ENCODE measurements around the gene CENPM.

Gene CENPM

GRCh38 chr22:41913842-41914534, 33.0 kb downstream of the CENPM start:
- DNase-seq (ENCODE audit: low read depth) = no peak

- DNase-seq (ENCODE audit: low read depth) = no peak
Measured at GRCh38 chr22:41913040-41913719, 33.8 kb downstream of the CENPM start.

GRCh38 chr22:41912338-41913039, 34.5 kb downstream of the CENPM start:
- DNase-seq (ENCODE audit: low read depth) = no peak

GRCh38 chr22:41911001-41911611, 35.8 kb downstream of the CENPM start:
- DNase-seq (ENCODE audit: low read depth) = no peak

GRCh38 chr22:41910050-41911000, 36.6 kb downstream of the CENPM start:
- DNase-seq (ENCODE audit: low read depth) = peak; percentile 9

- no peak for DNase-seq (ENCODE audit: low read depth)
Measured at GRCh38 chr22:41909310-41910049, 37.5 kb downstream of the CENPM start.

- DNase-seq (ENCODE audit: low read depth) = no peak
Measured at GRCh38 chr22:41908411-41909309, 38.3 kb downstream of the CENPM start.

GRCh38 chr22:41907436-41908401, 39.2 kb downstream of the CENPM start:
- DNase-seq (ENCODE audit: low read depth) = no peak

GRCh38 chr22:41906822-41907221, 40.1 kb downstream of the CENPM start:
- no peak for DNase-seq (ENCODE audit: low read depth)

- DNase-seq (ENCODE audit: low read depth) = no peak
Measured at GRCh38 chr22:41905411-41906202, 41.3 kb downstream of the CENPM start.

- no peak for DNase-seq (ENCODE audit: low read depth)
Measured at GRCh38 chr22:41904450-41905410, 42.2 kb downstream of the CENPM start.

GRCh38 chr22:41902932-41903421, 44.0 kb downstream of the CENPM start:
- no peak for DNase-seq (ENCODE audit: low read depth)

- no peak for DNase-seq (ENCODE audit: low read depth)
Measured at GRCh38 chr22:41902016-41902415, 44.9 kb downstream of the CENPM start.

GRCh38 chr22:41900652-41901312, 46.2 kb downstream of the CENPM start:
- no peak for DNase-seq (ENCODE audit: low read depth)

- no peak for DNase-seq (ENCODE audit: low read depth)
Measured at GRCh38 chr22:41899992-41900651, 46.8 kb downstream of the CENPM start.

All from stromal cell of bone marrow (primary cell).